A673 (cell line): ENCODE results near the gene THOC6. TPM values are rescaled to one million over a fixed set of nuclear protein-coding genes. Genes with fewer than 3 reads are reported as not detected.
"Not testable (repeated sequence)": the region's sequence is repeated elsewhere in the genome, so short reads cannot be mapped to it uniquely, and the experiment has no call there.

Experiments used
- BruUV-seq: library from RNA; stranded (reverse); fragments of 400-500 nt; replicated peaks from 2 replicates; lab custom pipeline; 2021; lab: Mats Ljungman, UMichigan
- CTCF ChIA-PET: fragments of 300-600 bp; sonication (Branson Sonifier 250); formaldehyde crosslinking; loops from one replicate; lab custom pipeline; 2022; ENCODE audit warnings: antibody characterized with exemption; lab: Charles Lee
- POLR2A ChIA-PET: fragments of 300-600 bp; sonication (Branson Sonifier 250); formaldehyde crosslinking; loops from one replicate; lab custom pipeline; 2022; ENCODE audit warnings: antibody characterized with exemption; ENCODE audit not compliant: low non-redundant PET; lab: Charles Lee
- DNase-seq: peaks from one replicate; pipeline ENCODE4 v3.0.0-alpha.2; 2015; ENCODE audit warnings: low spot score
- H3K27ac ChIP-seq: fragments of 200-600 bp; sonication (generic); 2 replicates; pipeline ENCODE4 v1.5.1; 2016; ENCODE audit warnings: mixed run types, low read depth, mild to moderate bottlenecking, mixed read lengths, antibody characterized with exemption, low read length; ENCODE audit not compliant: poor library complexity, severe bottlenecking
- H3K27me3 ChIP-seq: fragments of 200-600 bp; sonication (generic); replicated peaks from 2 replicates; pipeline ENCODE4 v1.6.1; 2017; ENCODE audit warnings: mixed run types, low read depth, mild to moderate bottlenecking, mixed read lengths, antibody characterized with exemption, low read length; ENCODE audit not compliant: insufficient read depth, poor library complexity
- H3K36me3 ChIP-seq: fragments of 200-600 bp; sonication (generic); 2 replicates; pipeline ENCODE4 v1.6.1; 2016; ENCODE audit warnings: mixed run types, mild to moderate bottlenecking, mixed read lengths, antibody characterized with exemption, low read length; ENCODE audit not compliant: insufficient read depth, poor library complexity, severe bottlenecking
- H3K4me1 ChIP-seq: fragments of 200-600 bp; sonication (generic); 2 replicates; pipeline ENCODE4 v1.6.1; 2017; ENCODE audit warnings: mixed run types, mild to moderate bottlenecking, mixed read lengths, antibody characterized with exemption, low read length; ENCODE audit not compliant: insufficient read depth, poor library complexity, severe bottlenecking
- H3K4me3 ChIP-seq: fragments of 200-600 bp; sonication (generic); 2 replicates; pipeline ENCODE4 v1.5.1; 2016; ENCODE audit warnings: low read depth, mixed run types, mild to moderate bottlenecking, mixed read lengths, low read length; ENCODE audit not compliant: poor library complexity, severe bottlenecking
- H3K9me3 ChIP-seq: fragments of 200-600 bp; sonication (generic); 2 replicates; pipeline ENCODE4 v1.6.1; 2016; ENCODE audit warnings: mixed run types, low read depth, mild to moderate bottlenecking, mixed read lengths, antibody characterized with exemption, low read length; ENCODE audit not compliant: poor library complexity, severe bottlenecking
- EZH2 ChIP-seq: fragments of 200-600 bp; sonication (generic); IDR thresholded peaks from 2 replicates; pipeline ENCODE4 v1.6.1; 2017; ENCODE audit warnings: borderline replicate concordance, low read depth, mild to moderate bottlenecking, mixed read lengths, antibody characterized with exemption, low read length; ENCODE audit not compliant: poor library complexity, severe bottlenecking
- intact Hi-C: fragments of 100-400 bp; cut with micrococcal nuclease; formaldehyde crosslinking; loops from one replicate; pipeline ENCODE4 v1.10.0; 2022; ENCODE audit not compliant: unreplicated experiment
- total RNA-seq: library from RNA; stranded (reverse); gene quantifications from 2 replicates; pipeline ENCODE4 v1.2.3, GENCODE V29; 2021
- TF ChIP-seq, protein P1 (sequence below): fragments of 300-800, 200-600 bp; sonication (generic); conservative IDR thresholded peaks from 2 replicates; pipeline ENCODE4 v1.5.1; 2017; ENCODE audit warnings: low read depth, mild to moderate bottlenecking, antibody characterized with exemption, low read length, moderate library complexity, mixed read lengths

Gene THOC6
- total RNA-seq, 1 experiment from 2014 or later, result 59.3 TPM

DNA sequence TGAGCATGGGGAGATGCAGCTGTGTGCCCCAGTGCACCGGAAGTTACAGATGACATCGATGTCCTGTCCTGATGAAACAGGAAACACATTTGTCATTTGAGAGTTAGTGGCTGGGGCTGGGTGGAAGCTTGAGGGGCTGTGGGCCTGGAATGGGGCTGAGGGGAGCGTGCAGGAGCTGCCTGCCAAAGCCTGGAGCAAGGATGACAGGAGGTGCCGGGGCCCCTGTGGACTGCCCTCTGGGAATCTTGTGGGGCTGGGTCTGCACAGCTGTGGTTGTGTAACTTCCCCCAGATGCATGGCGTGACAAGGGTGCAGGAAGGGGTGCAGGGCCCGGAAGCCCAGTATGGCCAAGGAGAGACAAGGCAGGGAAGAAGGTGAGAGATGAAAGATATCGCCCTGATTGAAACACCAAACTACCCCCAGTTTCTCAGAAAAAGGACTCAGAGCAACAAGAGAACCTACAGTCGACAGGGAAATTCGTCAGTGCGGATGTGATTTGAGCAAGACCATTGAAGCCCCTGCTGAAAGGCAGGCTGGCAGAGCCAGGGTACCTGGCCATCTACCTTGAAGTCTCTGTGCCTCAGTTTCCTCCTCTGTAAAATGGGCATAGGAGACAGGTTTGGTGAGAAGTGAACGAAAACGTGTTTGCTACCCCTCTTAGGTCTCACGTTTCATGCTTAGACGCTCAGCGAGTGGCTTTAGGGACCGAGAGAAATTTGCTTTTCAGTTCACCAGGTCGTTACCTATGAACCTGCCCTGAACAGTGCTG is 31.3 kb downstream of the THOC6 start:
- no TSS peak for BruUV-seq
- TF ChIP-seq, protein P1, sequence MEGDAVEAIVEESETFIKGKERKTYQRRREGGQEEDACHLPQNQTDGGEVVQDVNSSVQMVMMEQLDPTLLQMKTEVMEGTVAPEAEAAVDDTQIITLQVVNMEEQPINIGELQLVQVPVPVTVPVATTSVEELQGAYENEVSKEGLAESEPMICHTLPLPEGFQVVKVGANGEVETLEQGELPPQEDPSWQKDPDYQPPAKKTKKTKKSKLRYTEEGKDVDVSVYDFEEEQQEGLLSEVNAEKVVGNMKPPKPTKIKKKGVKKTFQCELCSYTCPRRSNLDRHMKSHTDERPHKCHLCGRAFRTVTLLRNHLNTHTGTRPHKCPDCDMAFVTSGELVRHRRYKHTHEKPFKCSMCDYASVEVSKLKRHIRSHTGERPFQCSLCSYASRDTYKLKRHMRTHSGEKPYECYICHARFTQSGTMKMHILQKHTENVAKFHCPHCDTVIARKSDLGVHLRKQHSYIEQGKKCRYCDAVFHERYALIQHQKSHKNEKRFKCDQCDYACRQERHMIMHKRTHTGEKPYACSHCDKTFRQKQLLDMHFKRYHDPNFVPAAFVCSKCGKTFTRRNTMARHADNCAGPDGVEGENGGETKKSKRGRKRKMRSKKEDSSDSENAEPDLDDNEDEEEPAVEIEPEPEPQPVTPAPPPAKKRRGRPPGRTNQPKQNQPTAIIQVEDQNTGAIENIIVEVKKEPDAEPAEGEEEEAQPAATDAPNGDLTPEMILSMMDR, result no peak
- no peak for TF ChIP-seq EZH2
- CTCF ChIA-PET, result no interaction called here
- intact Hi-C loops, result loop anchor here (10.0 kb wide), 1 partner anchor 100 kb away; no protein-coding TSS in a partner anchor
- Histone ChIP-seq H3K4me3 (no peak overlapping the region), H3K4me1 (peaks cover 5% of the 10 kb centered on the region), H3K27ac (no peak overlapping the region), H3K9me3 (no peaks in the 10 kb centered on the region), H3K27me3 (no peaks in the 10 kb centered on the region), H3K36me3 (no peaks in the 10 kb centered on the region)
- no peak for DNase-seq
- POLR2A ChIA-PET, result no interaction called here

DNA sequence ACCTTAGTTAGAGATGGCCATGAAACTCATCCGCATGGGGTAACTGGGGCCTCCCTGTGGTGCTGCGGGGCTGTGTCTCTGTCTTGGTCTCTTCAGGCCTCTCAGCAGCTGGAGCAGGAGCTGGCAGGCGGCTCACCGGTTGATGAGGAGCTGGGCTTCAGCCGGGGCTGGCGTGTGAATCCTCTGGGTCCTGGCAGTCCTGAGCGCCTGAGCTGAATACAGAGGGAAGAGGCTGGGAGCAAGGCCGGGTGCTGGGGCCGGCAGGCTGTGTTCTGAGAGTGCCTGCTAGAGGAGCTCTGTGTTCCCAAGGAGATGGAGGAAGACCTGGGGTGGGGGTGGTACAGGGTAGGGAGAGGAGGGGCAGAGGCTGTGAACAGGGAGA is 31.9 kb downstream of the THOC6 start:
- H3K4me1 ChIP-seq, H3K4me3 ChIP-seq, H3K9me3 ChIP-seq, POLR2A ChIA-PET, H3K27me3 ChIP-seq, H3K27ac ChIP-seq, DNase-seq, H3K36me3 ChIP-seq, BruUV-seq: not testable (repeated sequence)
- intact Hi-C loops, result loop anchor here (10.0 kb wide), 1 partner anchor 99 kb away; no protein-coding TSS in a partner anchor
- CTCF ChIA-PET, result interaction anchor here (1.0 kb wide), 1 partner anchor 74 kb away, joined by 4 read pairs; no protein-coding TSS in a partner anchor

DNA sequence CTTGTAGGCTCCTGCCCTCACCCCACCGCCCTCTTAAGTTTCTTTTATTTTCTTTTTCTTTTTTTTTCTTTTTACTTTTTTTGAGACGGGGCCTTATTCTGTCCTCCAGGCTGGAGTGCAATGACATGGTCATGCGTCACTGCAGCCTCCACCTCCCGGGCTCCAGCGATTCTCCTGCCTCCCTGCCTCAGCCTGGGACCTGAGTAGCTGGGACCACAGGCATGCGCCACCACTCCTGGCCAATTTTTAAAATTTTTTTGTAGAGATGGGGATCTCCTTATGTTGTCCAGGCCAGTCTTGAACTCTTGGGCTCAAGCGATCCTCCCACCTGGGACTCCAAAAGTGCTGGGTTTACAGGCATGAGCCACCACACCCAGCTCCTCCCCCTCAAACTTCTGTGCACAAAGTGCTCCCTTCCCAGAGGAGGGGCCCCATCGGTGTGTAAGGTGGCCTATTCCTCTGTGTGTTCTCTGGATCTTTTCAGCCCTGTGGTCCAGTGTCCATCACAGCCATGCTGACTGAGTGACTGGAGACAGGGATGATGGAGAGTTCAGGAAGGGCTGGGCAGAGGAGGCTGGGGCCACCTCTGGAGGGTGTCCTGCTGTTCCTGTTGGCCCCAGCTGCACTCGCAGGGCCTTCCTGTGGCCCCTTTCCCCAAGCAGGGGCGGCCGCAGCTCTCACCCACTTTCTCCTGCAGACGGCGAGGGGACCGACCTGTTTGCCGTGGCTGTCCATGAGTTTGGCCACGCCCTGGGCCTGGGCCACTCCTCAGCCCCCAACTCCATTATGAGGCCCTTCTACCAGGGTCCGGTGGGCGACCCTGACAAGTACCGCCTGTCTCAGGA is 32.7 kb downstream of the THOC6 start:
- no TSS peak for BruUV-seq
- DNase-seq, result no peak
- Histone ChIP-seq H3K4me3 (no peak overlapping the region), H3K9me3 (no peaks in the 10 kb centered on the region), H3K4me1 (peaks cover 5% of the 10 kb centered on the region), H3K36me3 (no peaks in the 10 kb centered on the region), H3K27me3 (no peaks in the 10 kb centered on the region), H3K27ac (no peak overlapping the region)
- POLR2A ChIA-PET, result no interaction called here
- TF ChIP-seq, protein P1, result no peak
- no peak for TF ChIP-seq EZH2
- intact Hi-C loops, result loop anchor here (10.0 kb wide), 1 partner anchor 98 kb away; no protein-coding TSS in a partner anchor
- CTCF ChIA-PET, result interaction anchor here (0.6 to 1.0 kb wide), 2 partner anchors 20 to 73 kb away, joined by 4 to 9 read pairs; partner anchors contain the start of gene BICDL2
